Activated CD4-positive, CD25-positive, alpha-beta regulatory T cell treated with anti-CD3 and anti-CD28 coated beads, Interleukin-2, amount 50 U/mL, for 16 hours (primary cell): Measurements from ENCODE around the gene HSBP1L1.

Experiments
- DNase-seq: peaks from one replicate; pipeline ENCODE4 v3.0.0-alpha.2; 2020; ENCODE audit warnings: low read depth, low spot score

HSBP1L1 gene

GRCh38 chr18:79961527-79962291, 2.7 kb upstream of the HSBP1L1 start:
- DNase-seq: no peak

DNA sequence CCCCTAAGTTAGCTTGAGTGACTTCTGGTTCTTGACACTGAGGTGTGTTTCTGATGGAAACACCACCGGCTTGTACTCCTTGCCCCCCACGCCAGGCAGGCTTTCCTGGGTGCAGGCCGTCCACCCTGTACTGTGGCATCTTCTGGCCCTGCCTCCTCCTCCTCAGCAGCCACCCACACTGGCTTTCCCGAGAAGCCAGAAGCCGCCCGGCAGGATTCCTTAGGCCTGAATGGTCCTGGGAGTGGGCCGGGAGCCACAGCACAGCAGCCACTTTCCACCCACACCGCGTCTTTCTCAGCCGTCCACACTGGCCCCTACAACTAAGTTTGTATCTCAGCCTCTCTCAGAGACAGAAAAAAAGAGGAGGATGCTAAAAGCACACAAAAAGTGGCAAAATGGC, 2.1 kb upstream of the HSBP1L1 start:
- no peak for DNase-seq

DNA sequence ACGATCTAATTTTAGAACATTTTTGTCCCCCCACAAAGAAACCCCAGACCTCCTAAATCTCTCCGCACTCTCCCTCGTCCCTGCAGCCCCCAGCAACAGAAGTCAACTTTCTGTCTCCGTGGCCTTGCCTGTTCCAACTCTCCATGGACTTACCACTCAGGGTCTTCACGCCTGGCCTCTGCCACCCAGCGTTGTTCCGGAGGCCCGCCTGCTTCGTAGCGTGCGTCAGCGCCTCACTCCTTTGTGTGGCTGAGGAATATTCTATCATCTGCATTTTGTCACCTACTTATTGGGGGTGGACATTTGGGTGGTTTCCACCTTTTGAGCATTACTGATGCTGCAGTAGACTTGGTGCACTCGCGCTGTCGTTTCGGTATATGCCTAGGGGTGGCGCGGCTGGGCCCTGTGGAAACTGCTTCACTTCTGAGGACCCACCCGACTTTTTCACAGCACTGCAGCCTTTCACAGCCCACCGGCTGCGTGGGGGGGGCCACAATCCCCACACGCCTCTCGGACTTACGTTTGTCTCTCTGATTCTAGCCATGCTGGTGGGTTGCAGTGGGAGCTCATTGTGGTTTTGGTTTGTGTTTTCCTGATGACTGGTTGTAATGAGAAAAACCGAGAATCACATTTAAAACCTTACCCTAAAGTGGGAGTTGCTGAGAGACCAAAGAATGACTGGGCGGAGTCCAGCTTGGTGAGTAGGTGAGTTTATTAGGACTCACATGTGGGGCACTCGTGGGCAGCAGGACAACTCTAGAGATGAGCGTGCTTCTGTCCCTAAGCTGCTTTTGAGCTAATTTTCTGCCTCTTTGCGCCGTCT, 1.4 kb upstream of the HSBP1L1 start:
- no peak for DNase-seq

- DNase-seq: no peak
Measured at GRCh38 chr18:79963658-79964329, 649 bp upstream of the HSBP1L1 start.

GRCh38 chr18:79965119-79965902, 868 bp downstream of the HSBP1L1 start:
- no peak for DNase-seq

DNA sequence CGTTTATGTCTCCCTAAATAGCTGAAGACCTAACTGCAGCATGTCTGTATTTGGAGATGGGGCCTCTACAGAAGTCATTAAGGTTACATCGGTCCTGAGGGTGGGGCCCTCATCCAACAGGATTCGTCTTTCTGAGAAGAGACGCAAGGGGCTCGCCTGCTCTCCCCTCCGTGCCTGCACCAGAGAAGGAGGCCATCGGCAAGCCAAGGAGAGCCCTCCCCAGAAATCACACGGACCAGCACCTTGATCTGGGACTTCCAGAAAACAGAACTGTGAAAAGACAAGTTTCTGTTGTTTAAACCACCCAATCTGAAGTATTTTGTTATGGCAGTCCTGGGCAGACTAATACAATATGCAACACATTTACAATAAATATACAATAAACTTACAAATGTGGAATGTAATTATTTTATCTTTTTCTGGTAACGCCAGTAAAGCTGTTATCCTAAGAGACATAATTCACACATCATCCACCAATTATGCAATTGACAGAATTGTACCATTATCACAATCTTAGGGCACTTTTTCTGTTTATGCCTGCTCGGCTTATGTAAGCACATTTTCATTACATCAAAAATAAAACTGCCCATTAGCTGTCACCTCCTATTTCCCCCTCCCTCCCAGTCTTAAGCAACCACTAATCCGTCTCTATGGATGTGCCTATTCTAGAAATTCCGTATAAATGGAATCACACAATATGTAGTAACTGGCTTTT, 6.1 kb downstream of the HSBP1L1 start:
- no peak for DNase-seq

DNA sequence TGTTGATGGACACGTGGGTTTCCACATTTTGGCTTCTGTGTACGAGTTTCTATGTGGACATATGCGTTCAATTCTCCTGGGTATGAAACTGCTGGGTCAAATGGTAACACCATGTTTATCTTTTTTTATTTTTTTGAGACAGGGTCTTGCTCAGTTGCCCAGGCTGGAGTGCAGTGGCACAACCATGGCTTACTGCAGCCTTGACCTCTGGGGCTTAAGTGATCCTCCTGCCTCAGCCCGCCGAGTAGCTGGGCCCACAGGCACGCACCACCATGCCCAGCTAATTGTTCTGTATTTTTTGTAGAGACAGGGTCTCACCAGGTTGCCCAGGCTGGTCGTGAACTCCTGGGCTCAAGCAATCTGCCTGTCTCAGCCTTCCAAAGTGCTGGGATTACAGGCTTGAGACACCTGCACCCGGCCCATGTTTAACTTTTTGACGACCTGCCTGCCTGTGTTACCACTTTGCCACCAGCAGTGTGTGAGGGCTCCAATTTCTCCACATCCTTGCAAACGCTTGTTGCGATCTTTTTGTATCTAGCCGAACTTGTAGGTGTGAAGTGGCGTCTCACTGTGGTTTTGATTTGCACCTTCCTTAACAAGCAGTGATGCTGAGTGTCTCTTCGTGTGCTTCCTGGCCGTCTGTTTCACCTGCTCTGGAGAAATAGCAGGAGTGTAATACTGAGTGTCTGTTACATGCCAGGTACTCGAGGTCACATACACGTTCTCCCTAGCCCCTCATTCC, 6.9 kb downstream of the HSBP1L1 start:
- no peak for DNase-seq

DNA sequence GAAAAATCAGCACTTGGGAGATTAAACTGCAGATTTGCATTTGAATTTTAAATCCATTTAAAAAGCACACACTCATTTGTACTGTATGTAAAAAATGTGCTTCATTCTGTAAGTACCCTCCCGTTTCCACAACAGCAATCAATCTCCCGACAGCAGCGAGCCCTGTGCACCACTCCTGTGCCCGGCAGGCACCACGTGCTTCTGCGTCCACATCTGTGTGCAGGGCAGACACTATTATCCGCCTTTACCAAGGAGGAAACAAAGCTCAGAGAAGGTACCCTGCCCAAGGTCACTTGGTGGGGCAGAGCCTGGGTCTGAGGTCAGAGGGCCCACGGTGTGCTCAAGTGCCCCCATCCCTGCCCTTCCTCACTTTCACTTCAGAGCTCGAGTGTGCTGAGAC, 7.5 kb downstream of the HSBP1L1 start:
- DNase-seq: no peak

DNA sequence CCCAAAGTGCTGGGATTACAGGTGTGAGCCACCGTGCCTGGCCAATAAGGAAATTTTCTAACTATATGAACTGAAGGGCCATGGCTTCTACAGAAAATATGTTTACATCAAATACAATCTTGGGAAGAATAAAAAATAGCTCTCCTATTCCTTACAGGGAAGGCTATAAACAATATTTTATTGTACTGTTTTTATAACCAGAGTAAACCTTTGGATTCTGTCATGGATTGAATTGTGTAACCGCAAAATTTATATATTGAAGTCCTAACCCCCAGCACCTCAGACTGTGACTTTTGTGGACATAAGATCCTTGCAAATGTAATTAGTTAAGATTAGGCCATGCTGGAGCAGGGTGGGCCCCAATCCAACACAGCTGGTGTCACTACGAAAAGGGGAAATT, 8.3 kb downstream of the HSBP1L1 start:
- DNase-seq: no peak

GRCh38 chr18:79973517-79973916, 9.1 kb downstream of the HSBP1L1 start:
- no peak for DNase-seq

DNA sequence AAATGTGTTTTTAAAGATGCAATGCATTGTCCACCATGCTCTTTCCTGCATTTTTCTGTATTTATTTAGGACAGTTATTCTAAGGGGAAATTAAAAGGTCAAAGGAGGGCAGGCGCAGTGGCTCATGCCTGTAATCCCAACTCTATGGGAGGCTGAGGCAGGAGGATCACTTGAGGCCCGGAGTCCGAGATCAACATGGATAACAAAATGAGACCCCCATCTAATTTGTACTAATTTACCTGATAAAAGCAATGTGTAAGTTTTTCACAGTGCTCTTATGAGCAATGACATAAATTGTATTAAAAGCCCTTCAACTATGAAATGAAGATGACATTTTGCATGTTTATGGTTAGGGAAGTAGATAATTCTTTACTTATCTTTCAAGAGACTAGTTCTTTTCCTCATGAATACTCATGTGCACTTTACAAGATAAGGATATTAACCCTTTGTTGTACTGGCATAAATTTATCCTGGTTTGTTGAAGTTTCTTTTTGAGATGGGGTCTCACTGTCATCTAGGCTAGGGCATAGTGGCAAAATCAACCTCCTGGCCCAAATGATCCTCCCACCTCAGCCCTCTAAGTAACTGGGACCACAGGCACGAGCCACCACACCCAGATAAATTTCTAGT, 9.7 kb downstream of the HSBP1L1 start:
- DNase-seq: no peak

DNA sequence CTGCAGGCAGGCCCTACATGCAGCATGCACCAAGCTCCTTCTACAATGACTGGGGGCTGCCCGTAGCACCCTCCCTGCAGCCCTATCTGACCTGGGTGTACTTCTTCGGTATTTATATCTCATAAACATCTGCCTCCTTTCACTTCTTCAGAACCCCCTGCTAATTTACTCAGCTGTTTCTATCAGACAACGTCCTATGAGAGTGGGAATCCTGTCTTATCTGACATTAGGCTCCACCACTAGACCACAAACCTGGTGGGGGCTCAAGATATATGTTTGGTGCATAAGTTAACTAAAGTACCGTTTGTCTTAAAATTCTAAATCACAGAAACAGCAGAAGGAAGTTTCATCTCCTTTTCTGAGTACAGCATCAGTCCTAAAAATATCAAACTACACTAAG, 10.6 kb downstream of the HSBP1L1 start:
- DNase-seq: no peak

DNA sequence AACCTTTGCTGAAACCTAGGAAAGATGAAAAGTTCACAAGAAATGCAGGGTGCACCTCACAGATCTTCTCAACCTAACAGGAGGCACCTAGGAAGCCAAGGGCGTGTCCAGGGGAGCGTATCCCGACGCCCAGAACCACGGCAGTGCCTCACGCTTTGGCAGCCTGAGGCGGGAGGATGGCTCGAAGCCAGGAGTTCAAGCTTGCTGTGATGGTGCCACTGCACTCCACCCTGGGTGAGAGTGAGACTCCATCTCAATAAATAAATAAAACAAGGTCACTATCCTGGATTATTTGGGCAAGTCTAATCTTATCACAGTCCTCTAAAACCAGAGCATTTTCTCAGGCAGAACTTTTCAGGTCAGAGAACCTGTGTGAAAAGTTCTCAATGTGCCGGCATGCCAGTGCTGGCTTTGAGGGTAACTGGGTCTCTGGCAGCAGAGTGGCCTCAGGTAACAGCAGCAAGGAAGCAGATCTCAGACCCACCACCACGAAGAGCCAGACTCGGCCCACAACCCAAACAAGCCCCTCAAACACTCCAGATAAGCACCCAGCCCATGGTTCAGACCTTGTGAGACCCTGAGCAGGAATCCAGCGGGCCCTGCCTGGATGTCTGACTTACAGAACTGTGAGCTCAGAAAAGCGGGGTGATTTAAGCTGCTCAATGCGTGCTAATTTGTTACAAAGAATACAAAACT, 11.7 kb downstream of the HSBP1L1 start:
- no peak for DNase-seq

GRCh38 chr18:79979843-79980242, 15.4 kb downstream of the HSBP1L1 start:
- no peak for DNase-seq

DNA sequence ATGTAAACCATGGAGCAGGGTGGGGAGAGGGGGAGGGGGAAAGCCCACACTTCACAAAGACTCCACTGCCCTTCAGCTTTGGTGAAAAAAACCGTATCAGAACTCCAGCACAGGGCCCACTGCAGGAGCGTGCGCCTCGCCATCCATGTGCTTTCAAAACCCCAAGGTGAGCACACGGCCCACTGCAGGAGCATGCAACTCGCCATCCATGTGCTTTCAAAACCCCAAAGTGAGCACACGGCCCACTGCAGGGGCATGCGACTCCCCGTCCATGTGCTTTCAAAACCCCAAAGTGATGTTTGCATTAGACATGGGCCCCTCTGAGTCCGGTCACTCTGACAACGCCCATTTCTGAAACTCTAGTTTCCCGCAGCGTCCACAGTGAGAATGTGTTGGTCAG, 16.1 kb downstream of the HSBP1L1 start:
- DNase-seq: no peak

DNA sequence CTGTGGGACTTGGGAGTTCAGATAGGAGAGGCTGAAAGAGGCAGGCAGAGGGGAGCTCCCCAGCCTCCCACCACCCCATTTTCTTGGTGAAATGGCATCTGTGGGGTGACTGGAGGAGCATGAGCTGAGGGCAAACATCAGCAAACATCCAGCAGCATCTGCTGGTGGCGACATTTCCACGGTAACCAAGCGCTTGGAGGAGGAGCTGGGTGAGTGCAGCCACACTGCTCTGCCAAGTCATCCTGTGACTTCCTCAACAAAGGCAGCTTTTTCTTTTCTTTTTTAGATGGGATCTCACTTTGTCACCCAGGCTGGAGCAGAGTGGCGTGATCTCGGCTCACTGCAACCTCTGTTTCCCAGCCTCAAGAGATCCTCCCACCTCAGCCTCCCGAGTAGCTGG, 18.3 kb downstream of the HSBP1L1 start:
- no peak for DNase-seq

DNA sequence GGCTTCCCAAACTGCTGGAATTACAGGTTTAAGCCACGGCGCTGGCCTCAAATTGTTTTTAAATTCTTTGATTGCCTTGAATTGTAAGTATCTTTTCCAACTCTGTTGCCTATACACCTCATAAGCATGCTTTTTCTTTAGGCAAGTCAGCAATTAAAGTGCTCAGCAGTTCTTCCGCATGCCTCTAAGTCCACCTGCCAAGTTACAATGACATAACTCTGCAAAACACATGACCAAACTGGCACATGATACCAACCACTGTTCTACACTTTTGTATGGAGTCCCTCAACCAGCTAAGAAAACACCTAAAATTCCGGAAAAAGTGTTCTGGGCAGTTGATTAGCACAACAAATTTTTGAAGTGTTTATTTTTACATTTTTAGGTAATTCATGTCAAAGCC, 18.8 kb downstream of the HSBP1L1 start:
- no peak for DNase-seq

GRCh38 chr18:79983793-79984192, 19.4 kb downstream of the HSBP1L1 start:
- DNase-seq: no peak

- DNase-seq: no peak
Measured at GRCh38 chr18:79985172-79985571, 20.7 kb downstream of the HSBP1L1 start.
